Thyroid gland (tissue), 4 donors: ENCODE measurements around the gene METTL14. TPM values are rescaled to one million over a fixed set of nuclear protein-coding genes. Genes with fewer than 3 reads are reported as not detected.
A peak's percentile ranks its signal among the peaks of the same experiment; 100 is the strongest.

Experiments
- DNase-seq, 2 donors: peaks; one replicate each; pipeline ENCODE4 v3.0.0-alpha.2; 2019
- H3K27ac ChIP-seq, 3 donors: fragments of 200-600 bp; sonication (generic); 1 replicate in 2 of 3; 2 replicates in 1 of 3; pipeline ENCODE4 v1.5.1; 2016 to 2019; ENCODE audit warnings: mild to moderate bottlenecking in 1 of 3, moderate library complexity in 1 of 3
- H3K27me3 ChIP-seq: fragments of 200-600 bp; sonication (generic); one replicate; pipeline ENCODE4 v1.5.1; 2019
- H3K36me3 ChIP-seq, 2 donors: fragments of 200-600 bp; sonication (generic); one replicate each; pipeline ENCODE4 v1.5.1; 2016 to 2019
- H3K4me1 ChIP-seq, 2 donors: fragments of 200-600 bp; sonication (generic); one replicate each; pipeline ENCODE4 v1.5.1; 2017 to 2019
- H3K4me3 ChIP-seq, 3 donors: fragments of 200-600 bp; sonication (generic); replicated peaks in 1 of 3; 1 replicate in 2 of 3; 2 replicates in 1 of 3; pipeline ENCODE4 v1.5.1; 2016; ENCODE audit warnings: mild to moderate bottlenecking in 1 of 3
- H3K9me3 ChIP-seq: fragments of 200-600 bp; sonication (generic); one replicate; pipeline ENCODE4 v1.5.1; 2017
- CTCF ChIP-seq, 6 experiments: fragments of 200-600 bp in 3 of 6; fragments of 450-650 bp in 3 of 6; sonication (generic) in 3 of 6; IDR thresholded peaks; one replicate each; pipeline ENCODE4 v1.5.1; 2016 to 2019; ENCODE audit warnings: antibody characterized with exemption in 6 of 6, mild to moderate bottlenecking in 2 of 6, inconsistent platforms in 1 of 6, moderate library complexity in 1 of 6
- POLR2A ChIP-seq, 2 donors: fragments of 450-650 bp; IDR thresholded peaks; one replicate each; pipeline ENCODE4 v1.6.1; 2017; ENCODE audit warnings: antibody characterized with exemption in 2 of 2, mild to moderate bottlenecking in 2 of 2, moderate library complexity in 1 of 2
- WGBS, 2 donors: methylation state at CpG; one replicate each; pipeline ENCODE4 v1.1.5; 2017; 5-methylcytosine and 5-hydroxymethylcytosine counted together
- intact Hi-C: fragments of 100-400 bp; cut with DNase I; formaldehyde crosslinking; loops from one replicate; pipeline ENCODE4 v1.15.1; 2023
- total RNA-seq, 4 donors: library from RNA; depleted of rRNA; stranded (reverse); fragments of >200 nt; gene quantifications; one replicate each; pipeline ENCODE4 v1.2.3, GENCODE V29; 2016

METTL14 gene
- total RNA-seq, 4 donors from 2014 or later, result 16.0 to 67.8 (median 40.7) TPM

GRCh38 chr4:118739022-118739713 is 54.0 kb downstream of the METTL14 start:
- no peaks in the 10 kb centered on the region for H3K27me3 ChIP-seq
- intact Hi-C loops, result no loop called here
- TF ChIP-seq CTCF (IDR thresholded peaks at IDR 0.05) (no peak), POLR2A (IDR thresholded peaks at IDR 0.05) (no peak)
- no peak overlapping the region for H3K27ac ChIP-seq
- no peaks in the 10 kb centered on the region for H3K9me3 ChIP-seq
- no peak for DNase-seq
- no peaks in the 10 kb centered on the region for H3K4me1 ChIP-seq
- H3K4me3 ChIP-seq, result no peak overlapping the region
- WGBS, 2 donors, result 79 to 84% methylated on average over 2 of the region's 2 CpGs
- H3K36me3 ChIP-seq, result peaks cover 28 to 67% of the 10 kb centered on the region in 2 donors

- H3K4me3 ChIP-seq, result no peak overlapping the region
- H3K36me3 ChIP-seq, result peaks cover 35 to 63% of the 10 kb centered on the region in 2 donors
- H3K27ac ChIP-seq, result peak overlapping the region in 1 of 3 donors; percentile 44
Measured at GRCh38 chr4:118740869-118741268, 55.7 kb downstream of the METTL14 start.

GRCh38 chr4:118741301-118741855 is 56.2 kb downstream of the METTL14 start:
- peak overlapping the region in 1 of 3 donors; percentile 44 for H3K27ac ChIP-seq
- peaks cover 31 to 58% of the 10 kb centered on the region in 2 donors for H3K36me3 ChIP-seq
- H3K27me3 ChIP-seq, result no peaks in the 10 kb centered on the region
- intact Hi-C loops, result no loop called here
- TF ChIP-seq CTCF (IDR thresholded peaks at IDR 0.05) (no peak), POLR2A (IDR thresholded peaks at IDR 0.05) (no peak)
- WGBS, 2 donors, result 53 to 69% methylated on average over 6 of the region's 6 CpGs
- H3K9me3 ChIP-seq, result no peaks in the 10 kb centered on the region
- no peaks in the 10 kb centered on the region for H3K4me1 ChIP-seq
- DNase-seq, result no peak
- no peak overlapping the region for H3K4me3 ChIP-seq

More at GRCh38 chr4:118740869-118741268, 55.7 kb downstream of the METTL14 start:
- DNase-seq, result no peak
- WGBS, 2 donors, result 48 to 49% methylated on average over 5 of the region's 5 CpGs
- Histone ChIP-seq H3K4me1 (no peaks in the 10 kb centered on the region), H3K9me3 (no peaks in the 10 kb centered on the region), H3K27me3 (no peaks in the 10 kb centered on the region)
- intact Hi-C loops, result no loop called here
- TF ChIP-seq CTCF (IDR thresholded peaks at IDR 0.05) (peak in 5 of 6 experiments; percentile 4 to 50 (median 41)), POLR2A (IDR thresholded peaks at IDR 0.05) (no peak)

GRCh38 chr4:118742050-118742449 is 56.9 kb downstream of the METTL14 start:
- intact Hi-C loops, result no loop called here
- TF ChIP-seq POLR2A (IDR thresholded peaks at IDR 0.05) (no peak), CTCF (IDR thresholded peaks at IDR 0.05) (no peak)
- Histone ChIP-seq H3K4me3 (no peak overlapping the region), H3K27ac (no peak overlapping the region), H3K27me3 (no peaks in the 10 kb centered on the region), H3K4me1 (no peaks in the 10 kb centered on the region), H3K36me3 (peaks cover 31 to 54% of the 10 kb centered on the region in 2 donors), H3K9me3 (no peaks in the 10 kb centered on the region)
- no peak for DNase-seq

GRCh38 chr4:118743867-118744266 is 58.7 kb downstream of the METTL14 start:
- no peak for TF ChIP-seq CTCF (IDR thresholded peaks at IDR 0.05)
- Histone ChIP-seq H3K4me3 (no peak overlapping the region), H3K27ac (no peak overlapping the region), H3K36me3 (peaks cover 31 to 36% of the 10 kb centered on the region in 2 donors), H3K4me1 (no peaks in the 10 kb centered on the region), H3K27me3 (no peaks in the 10 kb centered on the region), H3K9me3 (no peaks in the 10 kb centered on the region)
- intact Hi-C loops, result no loop called here
- no peak for DNase-seq
- WGBS, 2 donors, result 84 to 89% methylated on average over 4 of the region's 4 CpGs
